Measurements from ENCODE around the gene LHFPL4. TPM values are rescaled to one million over a fixed set of nuclear protein-coding genes. Genes with fewer than 3 reads are reported as not detected.
"Not testable (repeated sequence)": the region's sequence is repeated elsewhere in the genome, so short reads cannot be mapped to it uniquely, and the experiment has no call there.

Gene LHFPL4
- not detected for total RNA-seq

DNA sequence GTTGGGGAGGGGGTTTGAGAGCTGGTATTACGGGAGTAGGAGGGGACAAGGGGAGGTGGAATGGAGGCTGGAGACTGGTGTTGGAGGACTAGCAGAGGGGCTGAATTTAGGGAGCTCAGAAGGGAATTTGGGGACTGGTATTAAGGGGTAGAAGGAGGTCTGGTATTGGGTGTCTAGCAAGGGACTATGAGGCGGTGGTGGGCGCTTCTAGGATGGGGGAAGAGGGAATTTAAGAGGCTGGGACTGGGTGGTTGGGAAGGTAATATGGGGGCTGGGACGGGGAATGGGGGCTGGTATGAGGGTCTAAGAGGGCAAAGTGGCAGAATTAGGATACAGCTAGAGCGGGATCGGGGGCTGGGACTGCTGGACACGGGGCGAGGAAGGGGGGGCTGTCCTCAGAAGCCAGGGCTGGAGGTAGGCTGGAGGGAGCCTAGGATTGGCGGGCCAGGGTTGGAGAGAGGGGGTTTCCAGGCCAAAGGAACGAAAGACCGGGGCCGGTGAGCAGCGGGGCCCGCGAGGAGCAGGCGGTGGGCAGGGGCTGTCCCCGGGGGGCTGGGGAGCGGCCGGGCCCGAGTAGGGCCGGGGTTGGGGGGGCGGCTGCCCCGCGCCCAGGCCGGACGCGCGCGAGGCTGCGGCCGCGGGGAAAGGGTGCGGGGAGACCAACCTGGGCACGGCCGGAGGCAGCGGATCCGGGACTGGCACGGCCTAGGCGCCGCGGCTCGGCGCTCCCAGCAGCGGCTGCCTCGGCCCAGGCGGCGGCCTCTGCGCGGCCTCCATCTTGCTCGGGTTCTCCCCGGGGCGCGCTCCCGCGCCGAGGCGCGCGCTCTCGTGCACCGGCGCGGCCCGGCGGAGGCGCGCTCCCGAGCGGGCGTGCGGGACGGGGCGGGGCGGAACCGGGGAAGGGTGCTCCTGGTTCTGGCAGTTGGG is at the start of gene LHFPL4:
Gene LHFPL4 (minus strand): TSS at position 802 of the 927 bp plus-strand sequence. CDS start 1,143 bp downstream, outside the sequence.
- no peak for DNase-seq

DNA sequence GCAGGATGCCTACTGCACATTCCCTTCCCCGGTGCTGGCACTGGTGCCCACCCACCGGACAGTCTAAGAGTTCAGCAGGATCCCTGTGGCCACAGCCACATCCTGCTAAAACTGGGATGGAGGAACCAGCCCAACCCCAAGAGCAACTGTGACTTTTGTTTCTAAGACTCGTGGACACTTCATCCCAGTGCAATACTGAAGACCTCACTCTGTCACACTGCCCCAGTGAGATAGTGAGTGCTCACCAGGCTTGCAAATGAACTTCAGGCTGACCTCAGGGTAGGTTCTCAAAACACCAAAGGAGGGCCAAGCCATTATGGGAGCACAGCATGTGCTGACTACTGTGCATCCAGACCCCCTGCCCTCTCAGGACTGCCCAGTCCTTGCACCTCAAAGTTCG is 49.0 kb upstream of the LHFPL4 start:
- no peak for DNase-seq

- not testable (repeated sequence) for DNase-seq
Measured at GRCh38 chr3:9601006-9601581, 47.5 kb upstream of the LHFPL4 start.

DNA sequence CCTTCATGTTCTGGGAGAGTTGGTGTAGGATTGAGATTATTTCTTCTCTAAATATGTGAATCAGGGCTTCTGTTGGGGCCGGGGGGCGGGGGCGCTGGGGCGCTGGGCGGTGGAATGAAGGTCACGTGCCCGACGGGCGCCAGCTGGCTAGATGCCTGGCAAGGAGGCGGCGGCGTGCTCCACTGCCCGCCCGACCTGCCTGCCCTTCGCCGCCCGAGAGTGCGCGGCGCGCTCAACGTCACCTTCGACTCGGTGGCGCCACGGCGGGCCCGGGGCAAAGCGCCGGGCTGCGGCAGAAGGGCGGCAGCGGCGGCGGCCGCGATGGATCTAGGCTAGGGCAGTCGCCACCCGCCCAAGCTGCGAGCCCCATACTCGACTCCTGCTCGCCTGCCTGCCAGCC is 47.0 kb upstream of the LHFPL4 start:
- DNase-seq, result peak; percentile 50

- DNase-seq, result no peak
Measured at GRCh38 chr3:9598783-9599387, 45.3 kb upstream of the LHFPL4 start.

DNA sequence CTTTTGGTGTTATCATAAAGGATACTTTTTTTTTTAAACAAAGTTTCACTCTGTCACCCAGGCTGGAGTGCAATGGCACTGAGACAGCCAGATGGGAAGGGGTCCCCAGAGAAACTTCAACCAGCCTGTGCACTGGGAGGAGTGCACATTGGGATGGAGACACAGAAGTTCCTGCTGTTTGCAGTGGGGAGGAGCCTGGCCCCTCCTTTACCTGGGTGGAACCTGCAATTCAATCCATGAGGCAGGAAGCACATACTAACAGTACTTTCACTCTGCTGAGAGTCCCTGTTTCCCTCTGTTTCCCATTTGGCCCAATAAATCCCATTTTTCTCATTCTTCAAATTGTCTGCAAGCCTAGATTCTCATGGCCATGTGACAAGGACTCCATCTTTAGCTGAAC is 42.3 kb upstream of the LHFPL4 start:
- no peak for DNase-seq

DNA sequence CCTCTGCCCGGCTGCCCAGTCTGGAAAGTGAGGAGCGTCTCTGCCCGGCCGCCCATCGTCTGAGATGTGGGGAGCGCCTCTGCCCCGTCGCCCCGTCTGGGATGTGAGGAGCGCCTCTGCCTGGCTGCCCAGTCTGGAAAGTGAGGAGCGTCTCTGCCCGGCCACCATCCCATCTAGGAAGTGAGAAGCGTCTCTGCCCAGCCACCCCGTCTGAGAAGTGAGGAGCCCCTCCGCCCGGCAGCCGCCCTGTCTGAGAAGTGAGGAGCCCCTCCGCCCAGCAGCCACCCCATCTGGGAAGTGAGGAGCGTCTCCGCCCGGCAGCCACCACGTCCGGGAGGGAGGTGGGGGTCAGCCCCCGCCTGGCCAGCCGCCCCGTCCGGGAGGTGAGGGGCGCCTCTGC is 38.2 kb upstream of the LHFPL4 start:
- DNase-seq, result not testable (repeated sequence)

- DNase-seq, result no peak
Measured at GRCh38 chr3:9590282-9590791, 36.7 kb upstream of the LHFPL4 start.

- no peak for DNase-seq
Measured at GRCh38 chr3:9583792-9584191, 30.2 kb upstream of the LHFPL4 start.

DNA sequence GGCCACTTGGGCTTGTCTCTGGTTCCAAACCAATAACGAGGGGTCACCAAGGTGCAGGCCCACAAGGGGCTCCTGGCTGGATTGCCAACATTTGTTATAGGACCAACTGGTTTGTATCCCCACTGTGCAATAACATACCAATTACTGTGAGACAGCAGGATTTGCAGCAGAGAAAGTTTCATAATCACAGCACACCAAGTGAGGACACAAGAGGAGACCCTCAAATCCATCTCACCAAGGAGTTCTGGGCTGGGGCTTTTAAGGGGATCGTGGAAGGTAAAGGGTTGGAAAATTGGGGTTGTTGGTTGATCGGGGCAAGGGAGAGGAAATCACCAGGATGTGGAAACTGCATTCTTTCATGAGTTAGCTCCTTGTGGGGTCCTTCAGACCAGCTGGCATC is 29.7 kb upstream of the LHFPL4 start:
- DNase-seq, result no peak

DNA sequence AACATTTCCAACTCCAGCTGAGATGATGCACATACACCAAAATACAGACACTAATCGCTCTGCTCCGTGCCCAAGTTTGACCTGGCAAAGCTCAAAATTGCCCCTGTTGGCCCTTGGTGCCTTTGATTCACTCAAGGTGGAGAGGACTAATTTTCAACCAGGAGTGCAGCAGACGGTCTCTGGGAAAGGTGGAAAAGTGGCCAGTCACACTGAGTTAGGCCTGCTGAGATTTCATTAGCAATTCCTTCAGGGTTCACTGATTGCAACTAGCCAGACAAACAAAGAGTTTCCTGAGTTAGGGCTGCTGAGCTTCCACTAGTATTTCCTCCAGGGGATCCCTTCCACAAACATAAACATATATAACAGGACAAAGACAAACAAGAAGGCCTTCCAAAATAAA is 28.7 kb upstream of the LHFPL4 start:
- DNase-seq, result no peak

DNA sequence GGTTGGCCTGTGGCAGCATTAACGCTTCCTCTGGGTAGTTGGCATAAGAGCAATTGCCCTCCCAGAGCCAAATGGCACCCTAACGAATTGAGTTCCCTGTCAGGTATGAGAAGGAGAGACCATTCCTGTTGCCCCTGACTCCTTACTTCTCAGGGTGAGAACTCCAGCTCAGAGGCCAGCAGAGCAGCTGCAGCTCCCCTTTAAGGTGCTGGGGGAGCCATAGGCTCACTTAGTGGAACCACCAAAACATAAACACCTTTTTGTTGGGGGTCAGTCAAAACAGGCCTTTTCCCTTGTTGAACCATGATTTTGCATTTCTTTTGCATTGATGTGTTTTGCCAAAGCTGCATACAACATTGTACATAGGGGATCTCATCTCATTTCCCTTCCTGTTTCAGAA is 28.1 kb upstream of the LHFPL4 start:
- DNase-seq, result no peak

- DNase-seq, result no peak
Measured at GRCh38 chr3:9569054-9569453, 15.4 kb upstream of the LHFPL4 start.

GRCh38 chr3:9565316-9565715 is 11.7 kb upstream of the LHFPL4 start:
- DNase-seq, result no peak

DNA sequence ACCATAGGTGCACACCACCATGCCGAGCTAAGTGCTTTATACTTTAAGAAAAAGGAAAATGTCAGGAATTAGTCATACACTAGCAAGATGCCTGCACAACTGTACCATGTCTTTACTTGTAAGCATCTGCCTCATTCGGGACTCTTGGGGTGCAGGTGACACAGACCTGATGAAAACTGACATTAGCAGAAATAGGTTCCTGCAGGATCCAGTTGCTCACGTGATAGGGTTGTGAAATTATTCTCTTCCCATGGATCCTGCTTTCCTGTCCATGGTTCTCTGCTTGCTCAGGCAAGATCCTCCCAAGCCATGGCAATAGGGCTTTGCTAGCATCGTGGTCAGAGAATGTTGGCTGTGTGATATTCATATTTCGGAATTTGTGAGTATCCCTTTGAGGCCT is 10.2 kb upstream of the LHFPL4 start:
- no peak for DNase-seq

DNA sequence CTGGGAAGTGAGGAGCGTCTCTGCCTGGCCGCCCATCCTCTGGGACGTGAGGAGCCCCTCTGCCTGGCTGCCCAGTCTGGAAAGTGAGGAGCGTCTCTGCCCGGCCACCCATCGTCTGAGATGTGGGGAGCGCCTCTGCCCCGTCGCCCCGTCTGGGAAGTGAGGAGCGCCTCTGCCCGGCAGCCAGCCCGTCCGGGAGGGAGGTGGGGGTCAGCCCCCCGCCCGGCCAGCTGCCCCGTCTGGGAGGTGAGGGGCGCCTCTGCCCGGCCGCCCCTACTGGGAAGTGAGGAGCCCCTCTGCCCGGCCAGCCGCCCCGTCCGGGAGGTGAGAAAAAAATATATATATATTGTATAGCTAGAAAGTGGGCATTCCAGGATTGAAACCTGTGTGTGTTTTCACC is 6.4 kb upstream of the LHFPL4 start:
- not testable (repeated sequence) for DNase-seq

- DNase-seq, result no peak
Measured at GRCh38 chr3:9553948-9554513, 409 bp upstream of the LHFPL4 start.

DNA sequence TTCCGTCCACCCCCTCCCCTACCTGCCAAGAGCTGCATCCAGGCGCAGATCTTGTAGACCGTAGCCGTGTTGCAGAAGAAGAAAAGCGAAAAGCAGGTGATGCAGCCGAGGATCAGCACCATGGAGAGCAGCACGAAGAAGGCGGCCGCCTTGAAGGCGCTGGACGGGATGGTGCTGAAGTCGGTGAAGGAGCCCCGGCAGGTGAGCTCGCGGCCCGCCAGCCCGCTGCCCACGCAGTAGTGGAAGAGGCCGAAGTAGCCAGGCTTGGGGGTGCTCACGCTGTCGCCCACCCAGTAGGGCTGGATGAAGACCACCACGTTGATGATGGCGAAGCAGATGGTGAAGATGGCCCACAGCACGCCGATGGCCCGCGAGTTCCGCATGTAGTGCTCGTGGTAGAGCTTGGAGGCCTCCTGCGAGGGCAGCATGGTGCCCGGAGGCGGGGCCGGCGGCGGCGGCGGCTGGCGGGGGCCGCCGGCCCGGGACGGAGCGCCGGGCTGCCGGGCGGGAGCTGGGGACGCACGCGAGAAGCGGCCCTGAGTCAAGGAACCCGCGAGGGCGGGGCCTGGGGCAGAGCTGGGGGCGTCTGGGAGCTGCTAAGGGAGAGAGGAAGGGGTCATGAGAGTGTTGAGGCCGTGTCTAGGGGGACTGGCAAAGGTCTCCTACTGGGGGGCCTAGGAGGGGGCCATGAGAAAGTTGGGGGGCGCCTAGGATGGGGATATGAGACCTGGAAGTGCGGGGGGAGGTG is 1.2 kb downstream of the LHFPL4 start:
- DNase-seq, result peak; percentile 84

GRCh38 chr3:9550999-9551398 is 2.6 kb downstream of the LHFPL4 start:
- no peak for DNase-seq

GRCh38 chr3:9549600-9549999 is 4.0 kb downstream of the LHFPL4 start:
- no peak for DNase-seq

DNA sequence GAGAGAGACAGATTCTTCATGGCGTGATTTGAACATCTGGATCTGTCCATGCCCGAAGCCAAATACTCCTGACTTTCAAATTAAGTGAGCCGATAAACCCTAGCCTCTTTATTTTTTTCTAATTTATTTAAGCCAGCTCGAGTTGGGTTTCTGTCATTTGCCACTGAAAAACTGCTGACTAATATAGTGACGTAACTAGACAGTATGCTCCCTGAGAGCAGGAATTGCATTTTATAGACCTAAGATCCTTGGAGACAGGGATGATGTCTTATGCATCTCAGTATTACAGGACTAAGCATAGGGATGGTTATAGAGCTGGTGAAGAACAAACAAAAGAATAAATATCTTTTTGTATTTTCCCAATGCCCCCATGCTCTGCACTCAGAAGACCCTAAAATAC is 4.6 kb downstream of the LHFPL4 start:
- DNase-seq, result no peak

DNA sequence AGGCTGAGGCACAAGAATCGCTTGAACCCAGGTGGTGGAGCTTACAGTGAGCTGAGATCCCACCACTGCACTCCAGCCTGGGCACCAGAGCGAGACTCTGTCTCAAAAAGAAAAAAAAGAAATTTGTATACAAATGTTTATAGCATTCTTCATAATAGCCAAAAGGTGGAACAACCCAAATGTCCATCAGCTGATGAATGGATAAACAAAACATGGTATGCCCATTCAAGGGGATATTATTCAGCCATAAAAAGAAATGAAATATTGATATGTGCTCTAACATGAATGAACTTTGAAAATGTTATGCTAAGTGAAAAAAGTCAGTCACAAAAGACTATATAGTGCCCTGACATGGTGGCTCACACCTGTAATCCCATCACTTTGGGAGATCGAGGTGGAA is 11.4 kb downstream of the LHFPL4 start:
- no peak for DNase-seq
